MV-4-11 (cell line): ENCODE data around the gene LY6G6C.

Experiments used
- DNase-seq: peaks from one replicate; lab custom pipeline; 2025; lab: John Stamatoyannopoulos, UW

The LY6G6C gene

GRCh38 chr6:31721351-31722020, at the start of gene LY6G6C:
Gene LY6G6C (minus strand): TSS chr6:31721746. CDS start chr6:31721679, 67 bp downstream.
- no peak for DNase-seq

GRCh38 chr6:31770860-31771259, 49.3 kb upstream of the LY6G6C start:
- no peak for DNase-seq

GRCh38 chr6:31769684-31770371, 48.3 kb upstream of the LY6G6C start:
- DNase-seq, result peak; percentile 70

- DNase-seq, result peak; percentile 84
Observed at GRCh38 chr6:31768363-31769257, 47.1 kb upstream of the LY6G6C start.

GRCh38 chr6:31767096-31767645, 45.6 kb upstream of the LY6G6C start:
- no peak for DNase-seq

- no peak for DNase-seq
Observed at GRCh38 chr6:31765910-31766794, 44.6 kb upstream of the LY6G6C start.

GRCh38 chr6:31765559-31765909, 44.0 kb upstream of the LY6G6C start:
- DNase-seq, result no peak

- DNase-seq, result no peak
Observed at GRCh38 chr6:31764198-31764597, 42.7 kb upstream of the LY6G6C start.

- DNase-seq, result no peak
Observed at GRCh38 chr6:31763619-31763940, 42.0 kb upstream of the LY6G6C start.

- DNase-seq, result no peak
Observed at GRCh38 chr6:31762878-31763618, 41.5 kb upstream of the LY6G6C start.

GRCh38 chr6:31762356-31762755, 40.8 kb upstream of the LY6G6C start, which contains the start of gene SAPCD1:
Gene SAPCD1 (plus strand): TSS chr6:31762656. CDS start chr6:31763055, 399 bp downstream.
- no peak for DNase-seq

GRCh38 chr6:31761343-31761742, 39.8 kb upstream of the LY6G6C start:
- DNase-seq, result no peak

- no peak for DNase-seq
Observed at GRCh38 chr6:31760790-31761189, 39.2 kb upstream of the LY6G6C start.

GRCh38 chr6:31758281-31758680, 36.7 kb upstream of the LY6G6C start:
- DNase-seq, result no peak

- DNase-seq, result no peak
Observed at GRCh38 chr6:31752739-31753319, 31.3 kb upstream of the LY6G6C start.

- no peak for DNase-seq
Observed at GRCh38 chr6:31750411-31751022, 29.0 kb upstream of the LY6G6C start.

GRCh38 chr6:31749301-31750036, 27.9 kb upstream of the LY6G6C start:
- no peak for DNase-seq

- no peak for DNase-seq
Observed at GRCh38 chr6:31744422-31744821, 22.9 kb upstream of the LY6G6C start.

GRCh38 chr6:31742894-31743293, 21.3 kb upstream of the LY6G6C start:
- no peak for DNase-seq
